Measurements from ENCODE around the gene MALRD1.

MALRD1 gene

DNA sequence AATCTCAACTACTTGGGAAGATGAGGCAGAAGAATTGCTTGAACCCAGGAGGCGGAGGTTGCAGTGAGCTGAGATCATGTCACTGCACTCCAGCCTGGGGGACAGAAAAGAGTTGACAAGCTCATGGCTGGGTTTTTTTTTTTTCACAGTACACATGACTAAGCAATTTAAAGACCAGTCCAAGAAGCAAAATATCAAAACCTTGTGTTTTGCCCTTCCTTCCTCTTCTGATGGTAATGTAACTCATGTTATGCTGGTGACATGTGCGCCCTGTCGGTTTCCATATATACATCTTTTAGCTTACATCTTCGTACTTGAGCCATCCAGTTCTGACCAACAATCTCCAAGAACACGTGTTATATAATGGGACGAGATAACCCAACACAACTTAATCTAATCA is 530.0 kb downstream of the MALRD1 start:
- no peak for DNase-seq (ENCODE audit: low read depth)

- DNase-seq (ENCODE audit: low read depth): no peak
Measured at GRCh38 chr10:19579761-19580545, 531.4 kb downstream of the MALRD1 start.

DNA sequence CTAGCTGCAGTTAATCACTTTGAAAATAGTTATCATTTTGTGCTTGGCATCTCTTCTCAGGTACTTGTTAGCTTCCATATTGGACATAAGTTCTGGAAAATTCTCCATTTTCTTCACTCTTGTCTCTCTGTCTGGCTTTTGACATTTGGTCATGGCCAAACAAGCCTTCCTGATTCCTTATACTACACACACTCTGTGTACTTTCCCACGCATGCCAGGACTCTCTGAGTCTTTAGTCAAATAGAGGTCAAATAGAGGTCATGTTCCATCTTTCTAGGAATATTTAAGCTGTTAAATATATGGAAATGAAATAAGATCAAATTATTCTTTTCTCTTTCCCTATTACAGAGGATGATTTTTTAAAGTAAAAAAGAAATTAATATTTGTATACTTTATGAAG is 532.1 kb downstream of the MALRD1 start:
- no peak for DNase-seq (ENCODE audit: low read depth)

DNA sequence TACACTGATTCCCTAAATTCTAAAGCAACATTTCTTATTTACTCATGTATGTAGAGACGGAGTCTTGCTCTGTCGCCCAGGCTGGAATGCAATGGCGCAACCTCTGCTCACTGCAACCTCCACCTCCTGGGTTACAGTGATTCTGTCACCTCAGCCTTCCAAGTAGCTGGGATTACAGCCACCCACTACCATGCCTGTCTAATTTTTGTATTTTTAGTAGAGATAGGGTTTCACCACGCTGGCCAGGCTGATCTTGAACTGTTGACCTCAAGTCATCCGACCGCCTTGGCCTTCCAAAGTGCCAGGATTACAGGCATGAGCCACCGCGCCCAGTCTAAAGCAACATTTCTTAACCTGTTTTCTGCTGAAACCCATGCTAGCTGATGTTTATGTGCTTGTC is 540.0 kb downstream of the MALRD1 start:
- DNase-seq (ENCODE audit: low read depth): no peak

DNA sequence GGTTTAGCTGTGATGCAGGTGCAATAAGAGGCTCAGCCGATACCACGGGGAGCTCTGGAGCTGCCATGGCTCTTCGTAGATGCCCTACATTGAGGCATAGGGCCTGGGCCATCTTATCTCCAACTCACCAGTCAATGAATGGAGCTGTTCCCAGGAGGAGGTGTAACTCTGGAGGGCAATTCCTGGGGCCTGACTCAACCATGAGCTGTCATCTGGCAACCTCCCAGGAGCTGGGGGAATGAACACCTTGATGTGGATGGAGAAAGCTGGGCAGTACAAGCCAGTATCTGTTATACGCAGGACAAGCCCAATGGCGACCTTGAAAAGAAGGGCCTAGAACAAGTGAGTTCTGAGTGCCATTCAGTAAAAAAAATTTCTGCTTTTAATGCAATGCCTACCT is 543.7 kb downstream of the MALRD1 start:
- DNase-seq (ENCODE audit: low read depth): peak; percentile 6

GRCh38 chr10:19595212-19595845 is 546.7 kb downstream of the MALRD1 start:
- no peak for DNase-seq (ENCODE audit: low read depth)

DNA sequence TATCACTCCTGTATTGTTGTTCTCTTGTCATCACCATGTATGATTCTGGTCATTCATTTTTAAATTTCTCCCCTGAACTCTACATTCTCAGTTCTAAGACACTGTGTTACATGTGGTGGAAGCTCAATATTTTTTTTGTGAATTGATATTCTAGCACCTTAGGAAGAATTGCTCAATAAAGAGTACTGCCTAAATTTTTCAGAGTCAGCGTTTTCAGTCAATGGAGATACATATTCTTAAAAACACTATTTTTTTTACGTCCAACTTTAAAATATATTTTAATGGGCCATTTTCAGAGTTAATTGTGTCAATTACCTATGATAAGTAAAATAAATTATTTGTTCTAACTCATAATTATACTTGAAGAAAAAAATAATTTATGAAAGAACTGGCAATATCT is 557.2 kb downstream of the MALRD1 start:
- no peak for DNase-seq (ENCODE audit: low read depth)

GRCh38 chr10:19606968-19607367 is 558.4 kb downstream of the MALRD1 start:
- DNase-seq (ENCODE audit: low read depth): no peak

- no peak for DNase-seq (ENCODE audit: low read depth)
Measured at GRCh38 chr10:19611775-19612174, 563.2 kb downstream of the MALRD1 start.

DNA sequence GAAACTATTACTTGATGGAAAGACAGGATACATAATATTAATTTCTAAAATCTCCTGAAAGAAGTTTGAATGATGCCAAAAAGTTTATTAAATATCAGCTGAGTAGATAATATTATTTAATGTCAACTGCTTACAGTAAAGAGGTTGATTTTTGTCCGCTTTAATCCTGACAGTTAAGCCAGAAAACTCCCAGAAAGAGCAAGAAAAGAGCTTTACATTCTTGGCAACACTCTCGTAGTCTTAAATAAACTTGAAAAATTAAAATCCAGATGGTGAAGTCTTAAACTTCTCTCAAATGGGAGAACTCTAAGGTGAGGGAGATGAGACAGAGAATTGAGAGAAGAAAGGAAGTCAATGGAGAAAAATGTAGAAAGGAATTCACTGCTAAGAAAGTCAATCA is 568.4 kb downstream of the MALRD1 start:
- no peak for DNase-seq (ENCODE audit: low read depth)

DNA sequence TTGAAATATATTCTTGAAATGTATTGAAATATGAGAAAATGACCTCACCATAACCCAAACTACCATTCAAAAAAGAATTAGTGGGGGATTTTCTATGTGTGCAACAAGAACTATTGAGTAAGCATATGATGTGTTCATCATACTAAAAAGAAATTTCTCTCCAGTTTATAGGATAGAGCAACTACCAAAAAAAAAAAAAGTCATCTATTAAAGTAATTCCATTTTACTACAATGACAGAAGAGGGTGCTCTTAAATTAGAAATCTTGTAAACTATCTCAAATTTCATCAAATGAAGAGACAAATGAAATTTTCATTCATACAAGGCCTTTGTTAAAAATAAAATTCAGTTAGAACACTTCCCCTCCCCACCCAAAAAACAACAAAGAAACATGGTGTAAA is 572.2 kb downstream of the MALRD1 start:
- no peak for DNase-seq (ENCODE audit: low read depth)

DNA sequence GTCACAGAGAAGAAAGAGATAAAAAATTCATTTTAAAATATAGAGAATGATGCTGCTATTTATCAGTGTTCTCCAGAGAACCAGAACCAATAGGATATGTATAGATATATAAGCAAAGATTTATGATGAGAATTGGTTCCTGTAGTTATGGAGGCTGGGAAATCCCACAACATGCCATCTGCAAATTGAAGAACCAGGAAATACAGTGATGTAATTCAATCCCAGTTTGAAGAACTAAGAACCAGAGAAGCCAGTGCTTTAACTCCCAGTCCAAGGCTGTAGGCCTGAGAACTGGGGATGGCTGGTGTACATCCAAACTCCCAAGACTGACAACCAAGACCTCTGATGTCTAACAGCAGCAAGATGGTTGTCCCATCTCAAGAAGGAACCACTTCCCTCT is 574.7 kb downstream of the MALRD1 start:
- no peak for DNase-seq (ENCODE audit: low read depth)

DNA sequence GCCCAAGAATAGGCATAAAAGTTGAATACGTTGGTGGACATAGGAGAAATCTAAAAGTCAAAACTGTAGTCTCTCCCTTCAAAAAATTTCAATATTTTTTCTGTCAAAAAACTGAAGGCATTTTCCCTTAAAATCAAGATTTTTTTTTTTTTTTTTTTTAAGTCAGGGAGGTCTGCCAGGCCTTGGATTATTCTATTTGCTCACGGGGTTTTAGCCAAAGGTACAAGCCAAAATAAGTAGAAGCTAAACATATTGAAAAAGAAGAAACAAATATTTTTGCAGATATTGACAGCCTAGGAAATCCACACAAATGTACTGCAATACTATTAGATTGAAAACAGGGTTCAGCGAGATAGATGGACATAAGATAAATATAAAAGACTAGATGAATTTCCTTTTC is 577.6 kb downstream of the MALRD1 start:
- DNase-seq (ENCODE audit: low read depth): no peak

DNA sequence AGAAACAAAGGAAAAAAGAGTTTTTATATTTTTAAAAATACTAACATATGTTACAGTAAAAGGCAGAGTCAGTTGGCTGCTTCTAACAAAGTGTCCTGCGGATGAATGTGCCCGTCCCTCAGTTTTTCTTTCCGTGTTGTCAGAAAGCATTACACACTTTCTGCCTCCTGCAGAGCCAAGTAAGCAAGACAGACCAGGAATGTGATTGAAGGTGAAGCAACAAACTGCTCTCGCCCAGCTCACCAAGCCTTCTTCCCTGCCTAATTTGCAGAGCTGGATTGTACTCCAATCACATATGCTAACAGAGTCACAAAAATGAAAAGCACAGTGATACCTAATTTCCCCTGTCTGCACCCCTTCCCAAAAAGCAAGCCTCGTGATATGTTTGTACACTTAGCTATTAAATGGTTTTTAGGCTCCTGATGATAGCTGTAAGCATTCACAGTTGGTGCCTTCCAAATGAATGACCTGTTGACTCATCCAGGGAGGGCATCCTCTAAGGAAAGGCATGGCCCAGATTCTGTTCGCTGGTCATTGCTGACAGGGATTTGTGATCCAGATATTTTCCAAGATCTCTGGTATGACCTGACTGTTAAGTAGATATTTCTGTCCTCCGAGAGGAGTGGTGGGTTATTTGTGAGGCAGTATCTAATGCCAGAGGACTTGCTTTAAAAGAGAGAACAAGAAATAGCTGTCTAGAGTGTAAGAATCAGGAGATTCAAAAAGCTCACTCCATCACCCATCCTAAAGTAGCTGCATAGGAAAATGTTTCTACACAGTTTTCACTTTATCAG is 580.4 kb downstream of the MALRD1 start:
- DNase-seq (ENCODE audit: low read depth): no peak

DNA sequence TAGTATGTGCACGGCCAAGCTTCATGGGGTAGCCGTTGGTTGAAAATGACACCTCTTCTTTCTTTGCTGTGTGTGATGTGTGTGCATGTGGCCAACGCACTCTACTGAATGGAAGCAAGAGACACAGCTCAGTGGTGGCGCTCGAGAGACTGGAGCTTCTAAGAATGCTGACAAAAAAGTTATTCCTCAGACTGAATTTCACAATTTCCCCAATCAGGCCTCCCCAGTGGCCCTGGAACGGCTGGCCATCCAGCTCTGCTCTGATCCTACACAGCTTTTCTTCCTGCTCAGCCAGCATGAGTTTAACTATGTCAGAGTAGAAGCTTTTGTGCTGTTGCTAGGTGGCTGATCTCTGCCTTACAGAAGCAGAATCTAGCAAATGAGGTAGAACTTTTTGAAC is 581.0 kb downstream of the MALRD1 start:
- no peak for DNase-seq (ENCODE audit: low read depth)

GRCh38 chr10:19634163-19634562 is 585.6 kb downstream of the MALRD1 start:
- no peak for DNase-seq (ENCODE audit: low read depth)

DNA sequence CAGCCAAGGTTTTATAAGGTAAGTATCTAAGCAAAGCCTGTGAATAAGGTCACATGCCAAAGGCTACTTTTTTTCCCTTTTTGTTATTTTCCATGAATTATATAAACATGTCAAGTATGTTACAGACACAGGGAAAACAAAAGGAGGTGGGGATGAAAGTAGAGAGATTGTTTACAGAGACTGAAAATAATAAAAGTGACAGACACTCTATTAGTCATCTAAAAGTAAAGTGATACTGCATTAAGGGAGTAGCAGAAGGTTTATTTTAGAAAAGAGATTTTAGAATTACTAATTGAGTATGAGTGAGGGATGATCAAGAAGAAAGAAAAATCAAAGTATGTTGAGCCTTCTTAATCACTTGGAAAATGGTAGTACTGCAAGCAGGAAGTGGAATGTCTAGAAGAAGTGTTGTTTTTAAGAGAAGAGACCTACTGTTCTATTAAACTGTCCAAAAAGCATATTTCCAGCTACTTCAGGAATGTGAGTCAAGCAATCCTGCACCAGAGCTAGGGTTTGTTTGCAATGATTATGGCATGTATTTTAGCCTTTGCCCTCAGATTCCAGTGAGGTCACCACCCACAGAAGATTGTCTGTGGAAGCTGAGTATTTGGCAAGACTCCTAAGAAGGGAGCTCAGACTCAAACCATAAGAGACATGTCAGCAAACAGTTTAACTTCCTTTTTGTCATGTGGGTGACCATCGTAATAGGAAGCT is 589.7 kb downstream of the MALRD1 start:
- DNase-seq (ENCODE audit: low read depth): peak; percentile 49

- no peak for DNase-seq (ENCODE audit: low read depth)
Measured at GRCh38 chr10:19638896-19639233, 590.3 kb downstream of the MALRD1 start.

GRCh38 chr10:19640566-19641263 is 592.1 kb downstream of the MALRD1 start:
- no peak for DNase-seq (ENCODE audit: low read depth)

DNA sequence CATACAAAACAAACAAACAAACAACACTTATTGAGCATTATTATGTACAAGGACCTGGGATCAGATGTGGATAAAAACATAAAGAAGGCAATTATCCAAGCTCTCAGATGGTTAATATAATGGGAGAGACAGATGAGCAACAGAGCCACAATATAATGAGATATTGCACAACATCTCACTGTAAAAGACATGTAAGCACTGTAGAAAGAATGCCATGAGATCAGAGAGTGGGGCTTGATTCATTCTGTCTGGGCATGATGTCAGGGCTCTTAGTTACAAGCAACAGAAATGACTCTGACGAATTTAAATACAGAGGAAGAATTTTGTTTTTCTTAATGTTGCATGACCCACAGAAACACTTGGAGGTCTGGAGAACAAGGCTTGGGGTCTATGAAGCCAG is 602.9 kb downstream of the MALRD1 start:
- DNase-seq (ENCODE audit: low read depth): peak; percentile 22

GRCh38 chr10:19652750-19653149 is 604.1 kb downstream of the MALRD1 start:
- DNase-seq (ENCODE audit: low read depth): no peak

DNA sequence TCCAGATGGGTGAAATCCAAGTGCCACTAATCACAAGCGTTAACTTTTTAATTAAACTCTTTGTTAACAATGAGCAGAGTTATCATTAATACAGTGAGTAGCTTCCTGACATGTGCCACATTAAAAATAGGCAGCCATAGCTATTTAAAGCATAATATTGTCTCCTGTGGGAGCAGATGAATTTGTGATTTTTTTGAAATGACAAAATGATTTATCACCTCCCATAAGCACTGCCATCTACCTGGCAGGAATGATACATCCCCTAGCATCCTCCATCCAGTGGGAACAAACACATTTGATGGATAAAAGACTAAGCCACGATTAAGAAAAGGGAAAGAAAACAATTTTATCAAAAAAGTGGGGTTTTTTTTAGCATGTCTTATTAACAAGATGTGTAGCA is 605.3 kb downstream of the MALRD1 start:
- no peak for DNase-seq (ENCODE audit: low read depth)
